NK-92 treated with Interleukin-12 subunit alpha and Interleukin-12 subunit beta, amount 100 ng/mL, for 24 hours (cell line): ENCODE data around the gene BICD1.

Source experiments
- DNase-seq: peaks from one replicate; lab custom pipeline; 2025; lab: John Stamatoyannopoulos, UW

The BICD1 gene

DNA sequence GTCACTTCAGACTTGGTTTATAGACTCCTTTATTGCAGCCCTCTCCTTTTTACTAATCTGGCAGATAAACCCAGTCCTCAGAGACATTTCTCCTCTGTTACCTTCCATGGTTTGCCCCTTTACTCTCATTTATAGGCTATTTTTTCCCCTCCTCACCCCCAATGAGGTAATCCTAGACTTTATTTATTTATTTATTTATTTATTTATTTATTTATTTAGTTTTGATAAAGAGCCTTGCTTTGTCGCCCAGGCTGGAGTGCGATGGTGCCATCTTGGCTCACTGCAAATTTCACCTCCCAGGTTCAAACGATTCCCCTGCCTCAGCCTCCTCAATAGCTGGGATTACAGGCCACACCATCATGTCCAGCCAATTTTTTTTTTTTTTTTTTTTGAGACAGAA lies 301.1 kb downstream of the BICD1 start:
- no peak for DNase-seq

GRCh38 chr12:32413412-32413811 lies 306.8 kb downstream of the BICD1 start:
- DNase-seq = no peak

DNA sequence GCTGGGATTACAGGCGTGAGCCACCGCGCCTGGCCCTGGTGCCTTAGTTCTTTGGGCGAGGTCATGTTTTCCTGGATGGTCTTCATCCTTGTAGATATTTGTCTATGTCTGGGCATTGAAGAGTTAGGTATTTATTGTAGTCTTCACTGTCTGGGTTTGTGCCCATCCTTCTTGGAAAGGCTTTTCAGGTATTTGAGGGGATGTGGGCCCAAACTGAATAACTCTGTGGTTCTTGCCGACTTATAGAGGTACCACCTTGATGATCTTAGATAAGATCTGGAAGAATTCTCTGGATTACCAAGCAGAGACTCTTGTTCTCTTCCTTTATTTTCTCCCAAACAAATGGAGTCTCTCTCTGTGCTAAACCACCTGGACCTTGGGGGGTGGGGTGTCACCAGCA lies 311.6 kb downstream of the BICD1 start:
- no peak for DNase-seq

DNA sequence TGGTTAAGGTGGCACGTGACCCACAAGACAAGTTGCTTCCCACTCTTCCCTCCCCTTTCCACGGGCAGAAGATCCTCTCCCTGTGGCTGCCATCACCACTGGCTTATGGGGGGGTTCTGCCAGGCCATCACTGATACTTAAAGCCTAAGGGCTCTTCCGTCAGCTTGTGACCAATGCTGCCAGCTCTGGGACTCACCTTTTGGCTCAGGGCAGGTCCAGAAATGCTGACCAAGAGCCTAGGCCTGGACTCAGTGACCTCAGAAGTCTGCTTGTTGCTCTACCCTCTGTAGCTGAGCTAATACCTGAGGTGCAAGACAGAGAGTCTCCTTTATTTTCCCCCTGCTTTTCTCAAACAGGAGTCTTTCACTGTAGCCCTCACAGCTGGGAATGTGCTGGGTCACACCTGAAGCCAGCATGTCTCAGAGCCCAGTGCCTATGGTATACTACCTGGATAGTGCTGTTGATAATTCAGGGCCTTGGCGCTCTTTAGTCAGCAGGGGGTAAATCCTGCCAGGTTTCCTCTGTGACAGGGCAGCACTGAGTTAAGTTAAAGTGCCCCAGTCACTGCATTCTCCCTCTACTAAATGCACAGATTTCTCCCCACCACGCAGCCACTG lies 312.4 kb downstream of the BICD1 start:
- no peak for DNase-seq

- DNase-seq = no peak
These were observed 312.9 kb downstream of the BICD1 start for GRCh38 chr12:32419520-32419960.

DNA sequence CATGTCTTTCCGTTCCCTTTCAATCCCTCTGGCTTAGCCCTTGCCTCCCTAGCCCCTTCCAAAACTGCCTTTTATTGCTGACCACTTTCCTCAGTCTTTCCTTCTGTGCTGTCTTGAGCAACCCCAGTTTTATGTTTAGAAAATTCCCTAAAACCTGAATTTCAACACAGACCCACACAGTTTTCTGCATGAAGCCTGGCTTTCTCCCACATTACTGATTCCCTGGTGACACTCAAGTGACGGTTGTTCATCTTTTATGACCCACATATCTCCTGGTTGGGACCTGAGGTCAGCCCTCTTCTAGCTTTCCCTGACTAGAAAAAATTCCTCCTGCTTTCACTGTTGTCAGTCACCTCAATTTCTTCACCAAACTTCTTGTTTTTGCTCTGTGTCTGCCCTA lies 313.7 kb downstream of the BICD1 start:
- DNase-seq = no peak

DNA sequence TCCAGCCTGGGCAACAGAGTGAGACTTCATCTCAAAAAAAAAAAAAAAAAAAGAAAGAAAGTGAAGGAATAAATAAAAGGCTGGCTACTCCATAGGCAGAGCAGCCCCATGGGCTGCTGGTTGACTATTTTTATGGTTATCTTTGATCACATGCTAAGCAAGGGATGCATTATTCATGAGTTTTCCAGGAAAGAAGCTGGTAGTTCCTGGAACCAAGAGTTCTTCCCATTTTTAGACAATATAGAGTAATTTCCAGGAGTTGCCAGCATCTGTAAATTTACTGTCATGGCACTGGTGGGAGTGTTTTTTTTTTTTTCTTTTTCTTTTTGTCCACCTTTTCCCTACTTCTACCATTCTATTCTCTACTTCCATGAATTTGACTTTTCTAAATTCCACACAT lies 316.9 kb downstream of the BICD1 start:
- no peak for DNase-seq

GRCh38 chr12:32431025-32431424 lies 324.4 kb downstream of the BICD1 start:
- no peak for DNase-seq
